B cell (primary cell): Measurements from ENCODE around the gene IL12A.

Source experiments
- EZH2 ChIP-seq: IDR thresholded peaks from 2 replicates; pipeline ENCODE4 v1.6.1; 2012; ENCODE audit warnings: borderline replicate concordance, low read depth, mild to moderate bottlenecking, moderate library complexity, low read length; ENCODE audit not compliant: insufficient read depth, poor library complexity, severe bottlenecking
- TF ChIP-seq, protein P1 (sequence below): fragments of 200-600 bp; IDR thresholded peaks from one replicate; pipeline ENCODE4 v1.8.0; 2022; ENCODE audit warnings: antibody characterized with exemption, mild to moderate bottlenecking

DNA sequence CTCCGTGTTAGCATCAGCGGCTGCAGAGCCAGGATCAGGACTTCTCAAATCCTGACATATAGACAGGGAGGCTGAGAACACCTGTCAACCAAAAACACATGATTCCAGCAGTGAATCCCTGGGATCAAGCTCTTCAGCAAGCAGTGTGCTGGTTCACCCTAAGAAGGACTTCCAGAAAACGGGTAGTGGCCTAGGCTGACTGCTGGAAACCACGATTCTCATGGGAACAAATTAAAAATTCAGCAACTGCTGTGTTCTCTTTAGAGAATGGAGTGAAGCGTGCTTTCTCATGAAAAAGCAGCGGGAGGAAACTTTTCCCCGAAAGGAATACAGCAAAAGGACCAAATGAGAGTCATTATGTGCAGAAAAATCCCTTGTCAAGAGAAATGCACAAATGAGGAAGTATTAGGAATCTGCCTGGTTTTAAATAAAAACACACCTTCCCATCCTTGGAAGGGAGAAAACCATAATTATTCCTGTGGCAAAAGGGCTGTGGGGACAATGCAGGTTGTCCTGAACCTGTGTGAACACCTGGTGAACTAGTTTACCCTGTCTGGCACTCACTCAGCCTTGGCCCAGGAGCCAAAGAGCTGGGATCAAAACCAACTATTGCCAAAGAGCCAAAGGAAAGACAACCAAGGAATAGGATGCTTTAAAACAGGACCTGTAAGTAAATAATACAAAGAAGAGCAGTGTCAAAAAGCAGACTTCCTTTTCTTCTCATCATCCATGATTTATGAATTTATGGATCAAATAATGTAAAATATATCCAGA is 13.4 kb downstream of the IL12A start:
- TF ChIP-seq, protein P1, sequence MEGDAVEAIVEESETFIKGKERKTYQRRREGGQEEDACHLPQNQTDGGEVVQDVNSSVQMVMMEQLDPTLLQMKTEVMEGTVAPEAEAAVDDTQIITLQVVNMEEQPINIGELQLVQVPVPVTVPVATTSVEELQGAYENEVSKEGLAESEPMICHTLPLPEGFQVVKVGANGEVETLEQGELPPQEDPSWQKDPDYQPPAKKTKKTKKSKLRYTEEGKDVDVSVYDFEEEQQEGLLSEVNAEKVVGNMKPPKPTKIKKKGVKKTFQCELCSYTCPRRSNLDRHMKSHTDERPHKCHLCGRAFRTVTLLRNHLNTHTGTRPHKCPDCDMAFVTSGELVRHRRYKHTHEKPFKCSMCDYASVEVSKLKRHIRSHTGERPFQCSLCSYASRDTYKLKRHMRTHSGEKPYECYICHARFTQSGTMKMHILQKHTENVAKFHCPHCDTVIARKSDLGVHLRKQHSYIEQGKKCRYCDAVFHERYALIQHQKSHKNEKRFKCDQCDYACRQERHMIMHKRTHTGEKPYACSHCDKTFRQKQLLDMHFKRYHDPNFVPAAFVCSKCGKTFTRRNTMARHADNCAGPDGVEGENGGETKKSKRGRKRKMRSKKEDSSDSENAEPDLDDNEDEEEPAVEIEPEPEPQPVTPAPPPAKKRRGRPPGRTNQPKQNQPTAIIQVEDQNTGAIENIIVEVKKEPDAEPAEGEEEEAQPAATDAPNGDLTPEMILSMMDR, result no peak
- no peak for TF ChIP-seq EZH2
